ENCODE data around the gene NONO. TPM values are rescaled to one million over a fixed set of nuclear protein-coding genes. Genes with fewer than 3 reads are reported as not detected.

The NONO gene
- polyA plus RNA-seq, 2 of the 4 experiments (the other 2 are of a cell fraction): 362 to 405 TPM

DNA sequence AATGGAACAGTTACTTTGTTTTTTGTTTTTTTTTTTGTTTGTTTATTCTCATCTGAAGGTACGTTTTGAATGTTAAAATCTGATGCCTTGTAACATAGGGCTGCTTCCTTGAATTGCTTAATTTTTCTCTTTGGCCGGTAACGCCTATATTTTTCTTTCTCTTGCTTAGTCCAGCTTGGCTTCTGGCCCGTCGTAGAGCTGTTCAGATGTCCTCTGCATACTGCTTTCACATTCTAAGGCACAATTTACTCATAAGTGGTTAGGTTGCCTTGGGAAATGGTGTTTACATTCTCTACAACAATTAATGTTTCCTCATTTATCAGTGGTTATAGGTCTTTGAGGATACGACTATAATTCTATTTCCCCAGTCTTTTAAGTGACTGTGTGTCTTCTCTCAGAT lies 7.9 kb downstream of the NONO start (continued):
- TF ChIP-seq EHMT2 (IDR thresholded peaks at IDR 0.05; ENCODE audit: low read depth): no peak
- no peak for TF ChIP-seq NR3C1 (IDR thresholded peaks at IDR 0.05)
- no peak for TF ChIP-seq CEBPB (IDR thresholded peaks at IDR 0.05)
- TF ChIP-seq, protein P1, sequence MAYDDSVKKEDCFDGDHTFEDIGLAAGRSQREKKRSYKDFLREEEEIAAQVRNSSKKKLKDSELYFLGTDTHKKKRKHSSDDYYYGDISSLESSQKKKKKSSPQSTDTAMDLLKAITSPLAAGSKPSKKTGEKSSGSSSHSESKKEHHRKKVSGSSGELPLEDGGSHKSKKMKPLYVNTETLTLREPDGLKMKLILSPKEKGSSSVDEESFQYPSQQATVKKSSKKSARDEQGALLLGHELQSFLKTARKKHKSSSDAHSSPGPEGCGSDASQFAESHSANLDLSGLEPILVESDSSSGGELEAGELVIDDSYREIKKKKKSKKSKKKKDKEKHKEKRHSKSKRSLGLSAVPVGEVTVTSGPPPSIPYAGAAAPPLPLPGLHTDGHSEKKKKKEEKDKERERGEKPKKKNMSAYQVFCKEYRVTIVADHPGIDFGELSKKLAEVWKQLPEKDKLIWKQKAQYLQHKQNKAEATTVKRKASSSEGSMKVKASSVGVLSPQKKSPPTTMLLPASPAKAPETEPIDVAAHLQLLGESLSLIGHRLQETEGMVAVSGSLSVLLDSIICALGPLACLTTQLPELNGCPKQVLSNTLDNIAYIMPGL (CRISPR knock-in tag; IDR thresholded peaks at IDR 0.05; ENCODE audit: borderline replicate concordance): no peak
- TF ChIP-seq FOXS1 (CRISPR knock-in tag; IDR thresholded peaks at IDR 0.05): no peak
- no peak for TF ChIP-seq POLR2A (IDR thresholded peaks at IDR 0.05; ENCODE audit: low read length)
- TF ChIP-seq RAD21 (conservative IDR thresholded peaks at IDR 0.05 in 1 of 2, IDR thresholded peaks at IDR 0.05 in 1 of 2): no peak
- no peak for TF ChIP-seq TFCP2L1 (CRISPR knock-in tag; IDR thresholded peaks at IDR 0.05)

DNA sequence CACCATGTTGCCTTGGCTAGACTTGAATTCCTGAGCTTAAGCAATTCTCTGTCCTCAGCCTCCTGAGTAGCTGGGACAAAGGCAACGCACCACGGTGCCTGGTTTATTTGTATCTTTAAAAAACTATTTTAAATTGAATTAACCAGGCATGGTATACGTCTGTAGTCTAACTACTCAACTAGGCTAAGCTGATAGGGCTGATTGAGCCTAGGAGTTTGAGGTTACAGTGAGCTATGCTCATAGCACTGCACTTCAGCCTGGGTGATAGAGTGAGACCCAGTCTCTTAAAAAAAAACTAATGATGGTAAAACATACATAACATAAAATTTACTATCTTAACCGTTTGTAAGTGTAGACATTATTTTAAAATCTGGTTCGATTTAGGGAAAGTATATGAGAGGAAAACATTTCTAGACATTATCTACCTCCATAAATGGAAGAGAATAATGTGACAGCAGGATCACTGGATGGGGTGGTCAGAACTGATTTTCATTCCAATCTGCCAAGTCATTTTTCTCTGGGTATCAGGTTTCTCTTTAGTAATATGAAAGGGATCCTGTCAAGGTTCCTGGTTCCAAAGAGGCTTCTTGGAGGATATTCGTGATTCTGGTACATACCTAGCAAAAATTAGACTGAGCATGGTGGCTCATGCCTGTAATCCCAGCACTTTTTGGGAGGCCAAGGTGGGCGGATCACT lies 9.4 kb downstream of the NONO start:
- Histone ChIP-seq H3K9me3 (no peaks in the 10 kb centered on the region), H3K4me2 (no peak overlapping the region), H3K4me1 (peaks cover 9% of the 10 kb centered on the region; the same call in 1 of the 3 replicates), H3K4me3 (no peak overlapping the region), H3K27ac (no peak overlapping the region)
- POLR2A ChIA-PET: interaction anchor here (1.6 kb wide), 1 partner anchor 9 kb away, joined by 9 read pairs; the partner anchor contains the start of gene NONO
- FAIRE-seq (no peak), DNase-seq (ENCODE audit: low read depth in 1 of 2, low spot score in 1 of 2) (no peak), ATAC-seq (no peak)
- 86% methylated on average over 7 of the region's 7 CpGs for WGBS (ENCODE audit: missing lambda C conversion rate)
- CTCF ChIA-PET: interaction anchor here (1.3 kb wide), 1 partner anchor 9 kb away, joined by 4 read pairs; the partner anchor contains the start of gene NONO
- TF ChIP-seq JUNB (IDR thresholded peaks at IDR 0.05): no peak
- no peak for TF ChIP-seq MYC (IDR thresholded peaks at IDR 0.05; ENCODE audit: borderline replicate concordance, low read length)
- TF ChIP-seq, protein P2, sequence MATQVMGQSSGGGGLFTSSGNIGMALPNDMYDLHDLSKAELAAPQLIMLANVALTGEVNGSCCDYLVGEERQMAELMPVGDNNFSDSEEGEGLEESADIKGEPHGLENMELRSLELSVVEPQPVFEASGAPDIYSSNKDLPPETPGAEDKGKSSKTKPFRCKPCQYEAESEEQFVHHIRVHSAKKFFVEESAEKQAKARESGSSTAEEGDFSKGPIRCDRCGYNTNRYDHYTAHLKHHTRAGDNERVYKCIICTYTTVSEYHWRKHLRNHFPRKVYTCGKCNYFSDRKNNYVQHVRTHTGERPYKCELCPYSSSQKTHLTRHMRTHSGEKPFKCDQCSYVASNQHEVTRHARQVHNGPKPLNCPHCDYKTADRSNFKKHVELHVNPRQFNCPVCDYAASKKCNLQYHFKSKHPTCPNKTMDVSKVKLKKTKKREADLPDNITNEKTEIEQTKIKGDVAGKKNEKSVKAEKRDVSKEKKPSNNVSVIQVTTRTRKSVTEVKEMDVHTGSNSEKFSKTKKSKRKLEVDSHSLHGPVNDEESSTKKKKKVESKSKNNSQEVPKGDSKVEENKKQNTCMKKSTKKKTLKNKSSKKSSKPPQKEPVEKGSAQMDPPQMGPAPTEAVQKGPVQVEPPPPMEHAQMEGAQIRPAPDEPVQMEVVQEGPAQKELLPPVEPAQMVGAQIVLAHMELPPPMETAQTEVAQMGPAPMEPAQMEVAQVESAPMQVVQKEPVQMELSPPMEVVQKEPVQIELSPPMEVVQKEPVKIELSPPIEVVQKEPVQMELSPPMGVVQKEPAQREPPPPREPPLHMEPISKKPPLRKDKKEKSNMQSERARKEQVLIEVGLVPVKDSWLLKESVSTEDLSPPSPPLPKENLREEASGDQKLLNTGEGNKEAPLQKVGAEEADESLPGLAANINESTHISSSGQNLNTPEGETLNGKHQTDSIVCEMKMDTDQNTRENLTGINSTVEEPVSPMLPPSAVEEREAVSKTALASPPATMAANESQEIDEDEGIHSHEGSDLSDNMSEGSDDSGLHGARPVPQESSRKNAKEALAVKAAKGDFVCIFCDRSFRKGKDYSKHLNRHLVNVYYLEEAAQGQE (IDR thresholded peaks at IDR 0.05): no peak
- no peak for TF ChIP-seq ZC3H11A (IDR thresholded peaks at IDR 0.05)
- TF ChIP-seq POLR2AphosphoS2 (conservative IDR thresholded peaks at IDR 0.05; ENCODE audit: low read length): no peak
- TF ChIP-seq RARB (CRISPR knock-in tag; IDR thresholded peaks at IDR 0.05): no peak
- TF ChIP-seq, protein P3, sequence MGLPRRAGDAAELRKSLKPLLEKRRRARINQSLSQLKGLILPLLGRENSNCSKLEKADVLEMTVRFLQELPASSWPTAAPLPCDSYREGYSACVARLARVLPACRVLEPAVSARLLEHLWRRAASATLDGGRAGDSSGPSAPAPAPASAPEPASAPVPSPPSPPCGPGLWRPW (IDR thresholded peaks at IDR 0.05): no peak
- TF ChIP-seq, protein P4, sequence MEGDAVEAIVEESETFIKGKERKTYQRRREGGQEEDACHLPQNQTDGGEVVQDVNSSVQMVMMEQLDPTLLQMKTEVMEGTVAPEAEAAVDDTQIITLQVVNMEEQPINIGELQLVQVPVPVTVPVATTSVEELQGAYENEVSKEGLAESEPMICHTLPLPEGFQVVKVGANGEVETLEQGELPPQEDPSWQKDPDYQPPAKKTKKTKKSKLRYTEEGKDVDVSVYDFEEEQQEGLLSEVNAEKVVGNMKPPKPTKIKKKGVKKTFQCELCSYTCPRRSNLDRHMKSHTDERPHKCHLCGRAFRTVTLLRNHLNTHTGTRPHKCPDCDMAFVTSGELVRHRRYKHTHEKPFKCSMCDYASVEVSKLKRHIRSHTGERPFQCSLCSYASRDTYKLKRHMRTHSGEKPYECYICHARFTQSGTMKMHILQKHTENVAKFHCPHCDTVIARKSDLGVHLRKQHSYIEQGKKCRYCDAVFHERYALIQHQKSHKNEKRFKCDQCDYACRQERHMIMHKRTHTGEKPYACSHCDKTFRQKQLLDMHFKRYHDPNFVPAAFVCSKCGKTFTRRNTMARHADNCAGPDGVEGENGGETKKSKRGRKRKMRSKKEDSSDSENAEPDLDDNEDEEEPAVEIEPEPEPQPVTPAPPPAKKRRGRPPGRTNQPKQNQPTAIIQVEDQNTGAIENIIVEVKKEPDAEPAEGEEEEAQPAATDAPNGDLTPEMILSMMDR (IDR thresholded peaks at IDR 0.05): no peak
- TF ChIP-seq, protein P5, sequence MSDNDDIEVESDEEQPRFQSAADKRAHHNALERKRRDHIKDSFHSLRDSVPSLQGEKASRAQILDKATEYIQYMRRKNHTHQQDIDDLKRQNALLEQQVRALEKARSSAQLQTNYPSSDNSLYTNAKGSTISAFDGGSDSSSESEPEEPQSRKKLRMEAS (IDR thresholded peaks at IDR 0.05): no peak
- no peak for TF ChIP-seq MAFK (IDR thresholded peaks at IDR 0.05; ENCODE audit: partially characterized antibody)
- TF ChIP-seq TFCP2L1 (CRISPR knock-in tag; IDR thresholded peaks at IDR 0.05): no peak
- no peak for TF ChIP-seq CBX8 (IDR thresholded peaks at IDR 0.05)
- no peak for TF ChIP-seq NPAS2 (CRISPR knock-in tag; IDR thresholded peaks at IDR 0.05; ENCODE audit: borderline replicate concordance)
- no peak for TF ChIP-seq KDM1A (IDR thresholded peaks at IDR 0.05; ENCODE audit: low read depth)
- TF ChIP-seq, protein P6, sequence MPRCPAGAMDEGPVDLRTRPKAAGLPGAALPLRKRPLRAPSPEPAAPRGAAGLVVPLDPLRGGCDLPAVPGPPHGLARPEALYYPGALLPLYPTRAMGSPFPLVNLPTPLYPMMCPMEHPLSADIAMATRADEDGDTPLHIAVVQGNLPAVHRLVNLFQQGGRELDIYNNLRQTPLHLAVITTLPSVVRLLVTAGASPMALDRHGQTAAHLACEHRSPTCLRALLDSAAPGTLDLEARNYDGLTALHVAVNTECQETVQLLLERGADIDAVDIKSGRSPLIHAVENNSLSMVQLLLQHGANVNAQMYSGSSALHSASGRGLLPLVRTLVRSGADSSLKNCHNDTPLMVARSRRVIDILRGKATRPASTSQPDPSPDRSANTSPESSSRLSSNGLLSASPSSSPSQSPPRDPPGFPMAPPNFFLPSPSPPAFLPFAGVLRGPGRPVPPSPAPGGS (IDR thresholded peaks at IDR 0.05): no peak
- TF ChIP-seq TP53 (CRISPR knock-in tag; IDR thresholded peaks at IDR 0.05): no peak
- no peak for TF ChIP-seq EP300 (IDR thresholded peaks at IDR 0.05)
- no peak for TF ChIP-seq GATA3 (IDR thresholded peaks at IDR 0.05; ENCODE audit: borderline replicate concordance)
